NCI-H82 (cell line): Measurements from ENCODE around the gene PPP2R1B.

Source experiments
- DNase-seq: peaks from one replicate; lab custom pipeline; 2025; lab: John Stamatoyannopoulos, UW

The PPP2R1B gene

GRCh38 chr11:111693224-111693937 is 72.8 kb downstream of the PPP2R1B start:
- DNase-seq: no peak

- DNase-seq: no peak
These were observed 74.4 kb downstream of the PPP2R1B start for GRCh38 chr11:111691741-111692140.

- no peak for DNase-seq
These were observed 75.0 kb downstream of the PPP2R1B start for GRCh38 chr11:111691176-111691575.

GRCh38 chr11:111688013-111688412 is 78.2 kb downstream of the PPP2R1B start:
- no peak for DNase-seq

- no peak for DNase-seq
These were observed 81.9 kb downstream of the PPP2R1B start for GRCh38 chr11:111684251-111684650.

- no peak for DNase-seq
These were observed 82.4 kb downstream of the PPP2R1B start for GRCh38 chr11:111683806-111684205.

GRCh38 chr11:111680486-111681175 is 85.6 kb downstream of the PPP2R1B start:
- DNase-seq: no peak
